CD4-positive, alpha-beta T cell treated with Interleukin-4 for 1 hour (primary cell): ENCODE results near the gene QRFP.

Source experiments
- DNase-seq, 2 donors: peaks; one replicate each; pipeline ENCODE4 v3.0.0-alpha.2; 2020 to 2022

Gene QRFP

DNA sequence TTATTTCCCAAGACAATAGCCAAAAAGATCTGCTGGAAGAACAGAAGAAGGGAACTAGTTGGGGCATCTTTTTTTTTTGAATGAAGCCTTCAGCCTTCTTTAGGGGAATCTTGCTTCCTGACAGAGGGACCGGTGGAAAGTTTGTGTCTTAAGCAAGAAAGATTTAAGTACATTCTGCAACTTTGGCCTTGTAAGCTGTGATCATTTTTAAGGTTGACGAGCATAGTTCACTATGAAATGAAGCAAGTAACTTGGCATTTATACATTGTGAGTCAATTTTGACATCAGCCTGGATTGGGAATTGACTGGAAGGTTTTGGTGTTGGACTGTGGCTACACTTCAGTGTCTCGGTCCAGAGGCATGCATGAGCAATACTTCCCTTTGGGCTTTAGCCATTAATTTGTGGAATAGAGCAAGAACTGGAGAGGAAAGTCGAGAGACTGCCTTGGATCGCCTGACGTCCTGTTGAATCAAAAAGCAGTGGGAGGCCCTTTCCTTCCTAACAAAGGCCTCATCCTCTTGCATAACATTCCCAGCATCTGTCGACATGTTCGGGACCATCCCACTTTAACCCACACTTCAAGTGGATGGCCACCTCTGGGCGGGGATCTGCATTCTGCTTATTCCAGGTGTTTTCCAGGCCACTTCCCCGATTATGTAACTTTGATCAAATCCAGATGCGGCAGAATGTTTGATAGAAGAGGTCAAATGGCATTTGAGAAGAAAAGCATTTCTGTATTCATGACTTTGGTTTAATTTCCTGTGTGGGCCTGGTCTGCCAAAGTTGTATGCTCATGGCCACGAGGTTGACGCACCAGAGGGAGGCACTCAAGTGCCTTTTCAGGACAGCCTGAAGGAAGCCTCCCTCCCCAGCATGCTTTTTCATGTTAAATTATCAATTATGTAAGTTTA is 49.0 kb downstream of the QRFP start:
- no peak for DNase-seq

DNA sequence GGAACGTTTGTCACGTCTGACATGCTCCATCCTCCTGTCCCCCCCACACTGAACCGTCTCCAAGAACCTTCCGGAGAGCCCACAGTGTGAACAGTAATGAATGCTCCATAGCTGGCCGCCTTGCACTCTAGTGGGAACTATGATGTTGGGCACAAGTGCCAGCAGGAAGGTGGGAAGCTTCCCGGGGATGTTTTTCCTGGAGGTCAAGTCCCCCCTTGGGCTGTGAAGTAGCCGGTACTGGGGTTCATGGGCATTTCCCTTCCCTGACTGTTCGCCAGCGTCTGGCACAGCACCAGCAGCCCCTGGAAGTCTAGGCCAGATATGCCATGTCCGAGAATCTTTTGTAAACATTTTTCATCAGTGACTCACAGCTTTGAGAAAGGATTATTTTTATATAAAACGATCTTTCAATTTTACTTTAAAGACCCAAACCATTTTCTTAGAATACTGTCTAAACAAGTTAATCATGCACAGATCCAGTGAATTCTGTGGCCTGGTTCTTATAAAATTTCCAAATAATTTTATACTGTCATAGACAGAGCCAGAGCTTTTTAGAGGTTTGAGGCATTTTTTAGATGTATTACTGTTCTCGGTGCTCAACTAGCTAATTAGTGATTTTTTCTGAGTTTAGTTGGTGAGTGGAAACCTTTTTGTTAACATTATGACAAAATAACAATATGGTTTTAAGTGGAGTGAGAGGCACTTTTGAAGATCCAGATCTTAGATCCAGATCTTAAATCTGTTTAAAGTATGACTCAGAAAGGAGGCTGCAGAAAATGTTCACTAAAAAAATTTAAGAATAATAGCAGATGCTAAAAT is 49.9 kb downstream of the QRFP start:
- DNase-seq: no peak

DNA sequence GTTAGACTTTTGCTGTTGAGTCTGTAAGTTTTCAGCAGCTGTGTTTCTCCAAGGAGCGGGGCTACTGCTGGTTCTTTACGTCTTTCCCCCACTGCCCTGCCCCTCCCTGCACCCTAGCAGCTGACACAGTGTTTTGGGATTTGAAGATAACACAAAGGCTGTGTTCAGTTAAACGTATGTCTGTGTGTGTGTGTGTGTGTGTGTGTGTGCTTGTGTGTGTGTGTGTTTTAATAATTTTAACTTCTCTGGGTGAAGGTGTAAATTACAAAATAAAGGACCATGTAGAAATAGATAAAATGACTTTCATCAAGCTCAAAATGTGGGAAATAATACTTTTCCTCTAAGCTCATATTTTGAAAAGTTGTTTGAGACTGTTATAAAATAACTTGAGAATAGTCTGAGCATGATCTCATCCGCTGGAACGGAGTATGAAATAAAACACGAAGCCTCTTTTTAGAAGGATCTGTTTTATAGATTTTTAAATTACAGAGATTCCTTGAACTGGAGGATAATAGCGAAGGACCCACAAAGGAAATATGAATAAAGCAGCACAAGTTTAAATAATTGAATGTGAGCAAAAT is 50.6 kb downstream of the QRFP start:
- no peak for DNase-seq

DNA sequence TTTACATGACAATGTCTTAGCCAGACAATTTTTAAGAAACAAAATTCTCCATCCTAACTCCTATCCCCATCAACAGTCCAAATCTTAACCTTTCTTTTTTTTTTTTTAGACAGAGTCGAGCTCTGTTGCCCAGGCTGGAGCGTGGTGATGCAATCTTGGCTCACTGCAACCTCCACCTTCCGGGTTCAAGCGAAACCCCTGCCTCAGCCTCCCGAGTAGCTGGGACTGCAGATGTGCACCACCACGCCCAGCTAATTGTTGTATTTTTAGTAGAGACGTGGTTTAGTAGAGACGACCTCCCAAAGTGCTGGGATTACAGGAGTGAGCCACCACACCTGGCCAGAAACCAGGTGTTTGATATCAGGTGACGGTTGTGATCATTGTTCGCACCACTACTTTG is 51.4 kb downstream of the QRFP start:
- no peak for DNase-seq

DNA sequence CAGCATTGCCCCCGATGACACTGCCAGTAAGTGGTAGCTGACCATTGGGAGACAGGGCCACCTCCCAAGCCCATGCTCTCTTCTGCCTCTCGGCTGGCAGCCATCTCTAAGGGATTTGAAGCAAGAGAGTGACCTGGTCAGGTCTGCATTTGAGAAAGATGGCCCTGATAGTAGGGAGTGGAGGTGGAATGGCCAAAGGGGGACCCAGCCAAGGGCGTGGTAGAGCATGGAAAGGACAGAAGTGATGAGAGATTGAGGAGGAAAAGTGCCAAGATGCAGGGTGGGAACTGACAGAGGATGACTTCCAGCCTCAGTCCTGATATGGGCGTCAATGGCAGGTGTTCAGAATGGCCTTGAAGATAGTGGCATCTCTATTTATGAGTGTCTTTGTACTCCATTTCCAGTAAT is 52.6 kb downstream of the QRFP start:
- DNase-seq: no peak

DNA sequence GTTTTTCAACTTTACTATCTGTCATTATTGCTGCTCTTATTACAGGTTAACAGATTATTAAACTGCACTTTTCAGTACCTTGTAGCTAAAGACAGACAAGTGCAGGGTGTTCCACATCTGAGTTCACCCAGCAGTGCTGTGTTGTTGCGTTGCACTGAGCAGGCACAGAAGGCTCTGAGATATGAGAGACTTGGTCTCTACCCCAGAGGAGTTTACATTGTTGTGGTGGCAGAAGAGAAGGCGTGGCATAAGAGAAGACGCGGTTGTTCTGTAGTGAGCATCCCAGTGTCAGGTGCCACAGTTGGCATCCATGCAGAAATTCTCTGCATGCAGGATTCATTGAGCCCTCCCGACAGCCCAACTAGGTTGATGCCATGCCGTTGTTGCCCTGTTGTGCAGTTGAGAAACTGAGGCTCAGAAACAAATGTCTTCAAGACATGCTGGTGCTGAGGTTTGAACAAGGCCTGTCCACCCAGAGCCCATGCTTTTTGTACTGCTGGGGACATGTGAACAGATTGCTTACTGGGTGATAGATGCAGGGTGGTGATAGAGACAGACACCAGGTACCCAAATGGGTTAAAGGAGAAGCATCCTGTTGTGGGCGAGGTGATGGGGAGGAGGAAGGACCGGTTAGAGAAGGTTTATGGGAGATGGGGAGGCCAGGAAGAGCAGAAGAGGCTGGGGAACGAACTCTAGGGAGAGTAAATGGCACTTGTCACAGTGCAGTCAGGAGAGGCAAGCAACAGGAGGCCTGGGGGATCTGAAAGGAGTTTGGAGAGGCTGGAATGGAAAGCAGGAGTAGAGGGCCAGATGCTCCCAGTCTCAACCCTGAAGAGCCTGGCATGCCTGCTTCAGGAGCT is 53.3 kb downstream of the QRFP start:
- DNase-seq: no peak
